ENCODE measurements around the gene PNRC1.
A peak's percentile ranks its signal among the peaks of the same experiment; 100 is the strongest.
"Not testable (repeated sequence)": the region's sequence is repeated elsewhere in the genome, so short reads cannot be mapped to it uniquely, and the experiment has no call there.

Gene PNRC1

DNA sequence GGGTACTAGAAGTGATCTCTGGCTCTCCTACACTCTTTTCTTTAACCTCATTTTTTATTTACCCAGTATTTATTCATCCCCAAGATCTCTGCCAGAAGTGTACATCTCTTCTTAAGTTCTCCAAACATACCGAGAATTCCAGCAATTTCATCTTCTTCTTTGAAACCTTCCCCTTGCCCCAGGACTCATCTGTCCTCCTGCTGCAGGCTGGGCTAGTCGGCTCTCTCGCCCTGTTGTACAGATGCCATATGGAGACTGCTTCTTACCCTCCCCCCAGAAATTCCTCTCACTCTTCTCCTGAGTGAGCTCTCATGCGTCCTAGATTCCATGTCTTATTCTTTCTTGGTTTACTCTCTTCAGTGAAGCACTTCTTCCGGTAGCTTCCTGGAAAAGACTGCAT, 21.9 kb upstream of the PNRC1 start:
- no peak for DNase-seq (ENCODE audit: low read depth in 2 of 2)

GRCh38 chr6:89059227-89059626, 21.3 kb upstream of the PNRC1 start:
- no peak for DNase-seq (ENCODE audit: low read depth in 2 of 2)

DNA sequence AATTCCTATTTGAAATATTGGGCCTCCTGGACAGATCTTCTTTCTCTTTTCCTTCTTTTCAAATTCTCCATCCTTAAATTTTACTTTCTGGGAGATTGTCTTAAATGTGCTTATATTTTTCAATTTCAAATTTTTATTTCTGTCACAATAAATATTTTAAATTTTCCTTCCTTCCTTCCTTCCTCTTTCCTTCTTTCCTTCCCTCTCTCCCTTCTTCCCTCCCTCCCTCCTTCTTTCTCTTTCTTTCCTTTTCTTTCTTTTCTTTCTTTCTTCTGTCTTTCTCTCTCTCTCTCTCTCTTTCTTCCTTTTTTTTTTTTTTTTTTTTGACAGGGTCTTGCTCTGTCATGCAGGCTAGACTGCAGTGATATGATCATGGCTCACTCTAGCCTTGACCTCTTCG, 16.7 kb upstream of the PNRC1 start:
- DNase-seq (ENCODE audit: low read depth in 2 of 2) = no peak

DNA sequence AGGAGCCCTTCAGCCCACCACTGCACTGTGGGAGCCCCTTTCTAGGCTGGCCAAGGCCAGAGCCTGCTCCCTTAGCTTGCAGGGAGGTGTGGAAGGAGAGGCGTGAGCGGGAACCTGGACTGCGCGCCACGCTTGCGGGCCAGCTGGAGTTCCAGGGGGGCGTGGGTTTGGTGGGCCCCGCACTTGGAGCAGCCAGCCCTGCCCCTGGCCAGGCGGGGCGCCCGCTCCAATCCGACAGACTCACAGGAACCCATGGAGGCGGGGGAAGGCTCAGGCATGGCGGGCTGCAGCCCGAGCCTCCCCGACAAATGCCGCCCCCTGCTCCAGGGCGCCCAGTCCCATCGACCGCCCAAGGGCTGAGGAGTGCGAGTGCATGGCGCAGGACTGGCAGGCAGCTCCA, 15.6 kb upstream of the PNRC1 start:
- not testable (repeated sequence) for DNase-seq (ENCODE audit: low read depth in 2 of 2)

GRCh38 chr6:89066121-89066520, 14.4 kb upstream of the PNRC1 start:
- not testable (repeated sequence) for DNase-seq (ENCODE audit: low read depth in 2 of 2)

GRCh38 chr6:89066940-89067646, 13.5 kb upstream of the PNRC1 start:
- DNase-seq (ENCODE audit: low read depth in 2 of 2) = no peak

DNA sequence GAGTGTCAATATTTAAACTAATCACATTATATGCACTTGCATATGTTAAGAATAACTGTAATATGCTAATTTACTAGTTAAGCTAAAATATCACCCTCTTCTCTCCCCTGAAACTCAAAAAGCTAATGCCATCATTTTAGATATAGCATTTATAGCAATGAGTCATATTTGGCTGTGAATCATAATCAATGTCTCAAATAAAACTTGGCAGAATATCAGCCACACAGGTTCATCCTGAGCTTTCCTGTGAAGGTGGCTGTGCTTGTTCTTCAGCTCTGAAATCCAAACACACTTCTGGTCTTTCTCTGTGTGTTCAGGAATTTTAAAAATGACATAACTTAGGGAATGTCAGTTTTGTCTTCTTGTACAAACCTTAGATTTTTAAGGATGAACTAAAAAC, 12.8 kb upstream of the PNRC1 start:
- no peak for DNase-seq (ENCODE audit: low read depth in 2 of 2)

DNA sequence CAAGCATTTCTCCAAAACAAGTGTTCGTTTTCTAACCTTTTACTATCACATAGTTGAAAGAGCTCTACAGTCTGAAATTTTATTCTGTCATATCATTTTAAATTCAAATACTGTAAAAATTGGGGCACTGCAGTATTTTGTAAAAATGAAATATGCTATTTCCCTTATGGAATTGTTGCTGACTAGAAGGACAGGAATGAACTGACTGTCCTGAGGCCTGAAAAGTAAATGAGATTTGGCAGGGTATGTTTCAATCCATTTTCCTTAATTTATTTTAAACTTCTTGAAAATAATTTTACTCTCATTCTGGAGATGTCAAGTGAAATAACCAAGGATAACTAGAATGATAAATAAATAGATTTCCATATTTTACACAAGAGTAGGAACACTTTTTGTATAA, 11.9 kb upstream of the PNRC1 start:
- no peak for DNase-seq (ENCODE audit: low read depth in 2 of 2)

DNA sequence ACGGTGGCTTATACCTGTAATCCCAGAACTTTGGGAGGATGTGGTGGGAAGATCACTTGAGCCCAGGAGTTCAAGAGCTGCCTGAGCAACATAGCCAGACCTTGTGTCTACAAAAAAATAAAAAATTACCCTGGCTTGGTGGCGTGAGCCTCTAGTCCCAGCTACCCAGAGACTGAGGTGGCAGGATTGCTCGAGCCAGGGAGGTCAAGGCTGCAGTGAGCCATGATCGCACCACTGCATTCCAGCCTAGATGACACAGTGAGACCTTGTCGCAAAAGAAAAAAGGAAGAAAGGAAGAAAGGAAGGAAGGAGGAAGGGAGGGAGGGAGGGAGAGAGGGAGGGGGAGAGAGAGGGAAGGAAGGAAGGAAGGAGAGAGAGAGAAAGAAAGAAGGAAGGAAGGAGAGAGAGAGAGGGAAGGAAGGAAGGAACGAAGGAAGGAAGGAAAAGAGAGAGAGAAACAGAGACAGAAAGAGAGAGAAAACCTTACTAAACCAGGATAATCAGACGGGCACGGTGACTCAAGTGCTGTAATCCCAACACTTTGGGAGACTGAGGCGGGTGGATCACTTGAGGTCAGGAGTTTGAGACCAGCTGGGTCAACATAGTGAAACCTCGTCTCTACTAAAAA, 10.9 kb upstream of the PNRC1 start:
- DNase-seq (ENCODE audit: low read depth in 2 of 2) = no peak

DNA sequence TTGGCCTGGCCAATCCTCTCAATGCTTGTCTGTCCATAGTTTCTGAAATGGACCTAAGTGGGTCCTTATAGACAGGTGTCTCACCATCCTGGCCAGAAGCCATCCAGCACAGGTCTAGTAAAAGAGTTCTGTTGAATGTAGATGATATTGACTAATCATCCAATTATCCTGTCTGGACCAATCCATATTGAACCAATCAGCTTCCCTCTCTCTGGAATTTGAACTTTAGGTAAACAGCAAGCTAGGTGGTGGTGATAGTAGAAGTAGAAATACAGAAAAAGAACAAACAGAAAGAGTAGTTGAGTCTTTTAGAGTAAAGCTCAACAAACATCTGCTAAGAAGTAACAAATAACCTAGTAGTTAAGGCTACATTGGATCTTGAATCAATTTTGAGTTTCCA, 9.5 kb upstream of the PNRC1 start:
- no peak for DNase-seq (ENCODE audit: low read depth in 2 of 2)

DNA sequence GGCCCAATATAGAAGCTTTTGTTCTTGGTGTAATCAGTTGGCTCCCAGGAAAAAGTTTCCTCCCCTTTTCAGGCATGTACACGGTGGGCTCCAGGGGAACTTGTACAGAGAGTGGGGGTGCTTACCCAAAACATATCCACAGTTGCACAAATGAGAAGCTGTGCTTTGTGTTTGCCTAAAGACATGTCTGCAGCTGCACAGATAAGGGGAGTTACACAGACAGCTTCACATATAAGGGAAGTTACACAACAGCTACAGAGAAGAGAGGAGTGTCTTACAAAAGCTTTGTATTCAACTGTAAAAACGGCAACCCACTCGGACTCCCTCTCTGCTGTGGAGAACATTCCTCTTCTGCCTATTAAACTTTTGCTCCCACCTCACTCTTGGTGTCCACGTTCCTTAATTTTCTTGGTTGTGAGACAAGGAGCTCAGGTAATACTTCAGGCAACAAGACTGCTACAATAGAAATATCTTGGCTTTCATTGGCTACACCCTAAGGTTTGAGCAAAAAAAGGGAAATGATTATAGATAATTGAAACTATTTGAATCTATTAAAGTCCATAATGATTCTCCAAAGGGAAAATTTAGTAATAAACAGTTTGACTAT, 7.4 kb upstream of the PNRC1 start:
- DNase-seq (ENCODE audit: low read depth in 2 of 2) = no peak

GRCh38 chr6:89073840-89074239, 6.7 kb upstream of the PNRC1 start:
- no peak for DNase-seq (ENCODE audit: low read depth in 2 of 2)

DNA sequence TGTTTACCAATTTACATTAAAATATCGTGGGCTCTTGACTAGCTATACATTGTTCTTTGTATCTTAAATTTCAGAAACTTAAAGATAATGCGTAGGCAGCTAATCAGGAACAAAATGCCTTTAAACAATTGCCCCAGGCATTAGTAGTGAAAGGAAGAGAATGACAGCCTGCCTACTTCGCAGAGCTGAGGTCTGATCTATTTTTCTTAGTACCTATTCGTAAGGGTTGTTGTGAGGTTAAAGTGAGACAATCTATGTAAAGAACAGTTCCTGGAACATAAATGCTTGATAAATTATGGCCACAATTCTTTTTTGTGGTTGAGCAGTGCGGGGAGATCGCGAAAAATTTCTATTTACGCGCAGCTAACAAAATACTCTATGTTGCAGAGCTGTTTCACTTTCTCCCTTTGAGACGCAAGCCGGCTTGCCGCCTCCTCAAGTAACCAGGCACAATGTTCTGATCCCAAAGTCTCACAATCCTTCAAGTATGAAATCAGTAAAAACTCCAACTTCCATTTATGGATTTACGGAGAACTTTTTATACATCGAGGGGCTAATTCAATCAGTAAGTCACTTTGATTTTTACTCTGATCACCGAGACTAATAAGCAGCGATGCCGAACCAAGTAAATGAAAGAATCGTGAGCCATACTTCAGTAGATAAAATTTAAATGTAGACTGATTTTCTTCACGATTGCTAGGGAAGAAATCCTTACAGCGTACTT, 878 bp upstream of the PNRC1 start:
- DNase-seq (ENCODE audit: low read depth in 2 of 2) = peak; percentile 14 to 35

GRCh38 chr6:89081129-89081422, 525 bp downstream of the PNRC1 start:
- DNase-seq (ENCODE audit: low read depth in 2 of 2) = no peak

GRCh38 chr6:89081423-89082322, 1.1 kb downstream of the PNRC1 start:
- DNase-seq (ENCODE audit: low read depth in 2 of 2) = peak; percentile 96 to 97

DNA sequence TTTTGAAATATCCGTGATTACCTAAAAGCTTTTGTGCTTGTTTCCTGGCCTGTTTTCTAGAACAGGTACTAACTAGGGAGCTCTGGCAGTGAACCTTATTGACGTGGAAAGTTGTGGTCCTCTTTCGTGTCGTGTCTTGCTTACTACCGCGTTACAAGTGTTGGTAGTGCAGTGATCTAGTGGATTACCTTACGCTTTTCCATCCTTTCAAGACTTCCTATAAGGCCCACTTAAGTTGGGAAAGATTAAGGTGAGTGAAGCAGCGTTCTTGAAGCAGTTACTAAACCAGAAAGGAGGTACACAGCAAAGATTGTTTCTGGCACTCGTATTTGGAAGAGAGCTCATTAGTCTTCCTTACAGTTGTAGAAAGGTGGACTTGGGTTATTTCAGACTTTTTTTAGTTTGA, 1.9 kb downstream of the PNRC1 start:
- no peak for DNase-seq (ENCODE audit: low read depth in 2 of 2)

DNA sequence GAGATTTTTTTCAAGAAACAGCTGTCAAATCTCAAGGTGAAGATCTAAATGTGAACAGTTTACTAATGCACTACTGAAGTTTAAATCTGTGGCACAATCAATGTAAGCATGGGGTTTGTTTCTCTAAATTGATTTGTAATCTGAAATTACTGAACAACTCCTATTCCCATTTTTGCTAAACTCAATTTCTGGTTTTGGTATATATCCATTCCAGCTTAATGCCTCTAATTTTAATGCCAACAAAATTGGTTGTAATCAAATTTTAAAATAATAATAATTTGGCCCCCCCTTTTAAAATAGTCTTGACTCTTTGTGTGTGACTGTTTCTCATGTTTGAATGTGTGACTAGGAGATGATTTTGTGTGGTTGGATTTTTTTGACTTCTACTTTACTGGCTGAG, 4.0 kb downstream of the PNRC1 start:
- no peak for DNase-seq (ENCODE audit: low read depth in 2 of 2)

- DNase-seq (ENCODE audit: low read depth in 2 of 2) = no peak
Measured at GRCh38 chr6:89084954-89085353, 4.4 kb downstream of the PNRC1 start.

- no peak for DNase-seq (ENCODE audit: low read depth in 2 of 2)
Measured at GRCh38 chr6:89085409-89086205, 5.1 kb downstream of the PNRC1 start.

DNA sequence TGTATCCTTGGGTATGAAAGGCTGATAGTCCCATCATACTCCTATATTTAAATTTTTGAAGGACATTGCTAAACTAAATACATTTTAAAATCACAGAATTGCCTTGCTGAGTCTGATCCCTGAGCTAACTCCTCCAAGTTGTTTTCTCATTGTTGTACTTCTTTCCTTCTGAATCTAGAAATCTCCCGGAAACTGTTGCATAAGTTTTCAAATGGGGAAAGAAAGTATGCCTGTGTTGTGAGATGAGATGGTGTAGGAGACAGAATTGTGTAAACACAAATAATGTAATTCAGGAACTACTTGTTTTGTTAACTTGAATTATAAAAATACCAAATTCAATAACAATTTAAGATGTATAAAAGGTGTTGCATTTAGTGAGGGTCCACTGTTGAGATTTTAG, 7.3 kb downstream of the PNRC1 start:
- no peak for DNase-seq (ENCODE audit: low read depth in 2 of 2)

DNA sequence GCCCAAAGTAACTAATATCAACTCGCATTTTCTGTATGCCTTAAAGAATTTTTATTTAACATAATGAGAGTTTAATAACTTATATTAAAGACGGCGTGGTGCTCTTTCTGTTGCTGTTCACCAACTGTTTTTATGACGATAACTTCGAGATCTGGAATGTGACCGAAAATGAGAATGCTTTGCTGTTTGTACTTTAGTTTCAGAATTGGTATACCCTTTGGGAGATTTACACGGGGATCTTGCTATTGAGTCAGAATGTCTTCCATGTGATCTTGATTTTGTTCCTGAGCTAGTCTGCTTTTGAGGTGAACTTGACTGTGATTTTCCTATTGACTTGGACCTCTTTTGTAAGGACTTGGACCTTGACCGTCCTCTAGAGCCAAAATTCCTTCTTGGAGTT, 17.9 kb downstream of the PNRC1 start:
- DNase-seq (ENCODE audit: low read depth in 2 of 2) = no peak
